Breast epithelium (tissue), 3 donors: Measurements from ENCODE around the gene SLC23A2.

Source experiments
- CTCF ChIP-seq, 3 donors: fragments of 450-650 bp; IDR thresholded peaks; one replicate each; pipeline ENCODE4 v1.5.1; 2016 to 2017; ENCODE audit warnings: antibody characterized with exemption in 3 of 3, mild to moderate bottlenecking in 3 of 3, moderate library complexity in 3 of 3
- POLR2A ChIP-seq: fragments of 450-650 bp; IDR thresholded peaks from one replicate; pipeline ENCODE4 v1.6.1; 2016; ENCODE audit warnings: antibody characterized with exemption, mild to moderate bottlenecking, moderate library complexity
- POLR2AphosphoS5 ChIP-seq, 3 donors: sonication (generic); formaldehyde crosslinking; IDR thresholded peaks; one replicate each; pipeline ENCODE4 v1.6.1; 2017; ENCODE audit warnings: antibody characterized with exemption in 3 of 3

- TF ChIP-seq CTCF (IDR thresholded peaks at IDR 0.05): no peak
- TF ChIP-seq POLR2A: no peak
- no peak for TF ChIP-seq POLR2AphosphoS5 (IDR thresholded peaks at IDR 0.05)
Observed at GRCh38 chr20:4920131-4920530, 81.2 kb downstream of the SLC23A2 start.
